Activated T-cell treated with anti-CD3 and anti-CD28 coated beads, Interleukin-2, amount 50 U/mL, for 48 hours (primary cell): ENCODE results near the gene CYP26A1.
A peak's percentile ranks its signal among the peaks of the same experiment; 100 is the strongest.

ENCODE experiments used
- DNase-seq, 2 experiments: peaks; one replicate each; pipeline ENCODE4 v3.0.0-alpha.2; 2020

CYP26A1 gene

DNA sequence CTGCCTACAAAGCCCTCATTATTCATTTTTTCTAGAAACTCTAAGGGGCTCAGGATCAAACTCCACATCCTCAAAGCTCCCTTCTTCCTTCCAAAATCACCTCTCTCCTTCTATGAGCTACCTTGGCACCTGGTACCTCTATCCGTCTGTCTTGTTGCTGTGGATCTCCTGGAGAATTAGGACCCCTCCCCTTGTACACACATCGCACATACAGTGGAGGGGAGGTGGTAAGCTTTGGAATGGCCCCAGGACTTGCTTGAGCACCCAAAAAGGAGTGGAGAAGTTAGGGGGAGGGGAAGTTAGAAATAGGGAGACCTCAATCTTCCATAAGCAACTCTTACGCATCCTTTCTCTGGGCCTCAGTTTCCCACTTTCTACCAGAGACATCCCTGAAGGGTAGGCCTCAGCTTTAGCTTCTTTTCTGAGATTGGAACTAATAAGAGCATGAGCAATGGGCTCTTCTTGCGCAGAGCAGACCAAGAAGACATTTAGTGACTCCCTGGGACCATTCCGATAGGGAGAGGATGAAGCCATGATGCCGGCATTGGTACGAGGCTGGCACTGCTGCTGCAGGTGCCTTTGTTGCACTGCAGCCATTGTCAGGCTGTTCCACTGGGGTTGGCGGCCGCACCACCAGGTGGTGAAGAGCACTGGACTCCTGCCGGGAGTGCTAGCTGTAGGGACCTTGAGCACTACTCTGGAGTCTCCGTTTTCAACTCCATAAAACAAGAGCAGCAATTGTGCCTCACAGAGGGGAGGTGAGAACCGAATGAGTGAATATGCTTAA, 8.6 kb upstream of the CYP26A1 start:
- peak in 1 of 2 experiments; percentile 20 for DNase-seq

DNA sequence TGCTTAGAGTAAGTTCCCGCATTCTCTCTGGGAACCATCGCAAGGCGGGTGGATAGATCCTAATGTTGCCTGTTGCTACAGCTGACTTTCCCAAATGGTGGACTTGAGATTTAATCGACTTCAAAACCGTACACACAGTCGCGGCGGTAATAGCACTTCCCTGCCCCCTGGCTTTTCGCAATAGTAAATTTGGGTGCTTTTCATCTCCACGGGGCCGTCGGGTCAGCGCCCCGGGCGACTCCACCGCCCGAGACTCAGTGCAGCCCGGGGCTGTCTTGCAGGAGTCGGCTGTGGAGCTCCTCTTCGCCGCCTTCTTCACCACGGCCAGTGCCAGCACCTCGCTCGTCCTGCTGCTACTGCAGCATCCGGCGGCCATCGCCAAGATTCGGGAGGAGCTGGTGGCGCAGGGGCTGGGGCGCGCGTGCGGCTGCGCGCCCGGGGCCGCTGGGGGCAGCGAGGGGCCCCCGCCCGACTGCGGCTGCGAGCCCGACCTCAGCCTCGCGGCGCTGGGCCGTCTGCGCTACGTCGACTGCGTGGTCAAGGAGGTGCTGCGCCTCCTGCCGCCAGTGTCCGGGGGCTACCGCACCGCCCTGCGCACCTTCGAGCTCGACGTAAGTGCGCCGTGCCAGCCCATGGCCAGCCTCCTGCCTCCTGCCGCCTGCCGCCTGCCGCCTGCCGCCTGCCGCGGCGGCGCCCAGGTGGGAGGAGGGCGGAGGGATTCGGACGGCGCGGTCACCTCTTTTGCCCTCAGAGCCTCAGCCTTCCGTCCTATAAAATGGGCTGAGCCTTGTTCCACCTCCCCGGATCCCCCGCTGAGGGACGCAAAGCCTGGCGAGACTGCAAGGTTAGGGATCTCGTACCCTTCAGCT, 7.8 kb upstream of the CYP26A1 start:
- peak; percentile 25 to 30 for DNase-seq

DNA sequence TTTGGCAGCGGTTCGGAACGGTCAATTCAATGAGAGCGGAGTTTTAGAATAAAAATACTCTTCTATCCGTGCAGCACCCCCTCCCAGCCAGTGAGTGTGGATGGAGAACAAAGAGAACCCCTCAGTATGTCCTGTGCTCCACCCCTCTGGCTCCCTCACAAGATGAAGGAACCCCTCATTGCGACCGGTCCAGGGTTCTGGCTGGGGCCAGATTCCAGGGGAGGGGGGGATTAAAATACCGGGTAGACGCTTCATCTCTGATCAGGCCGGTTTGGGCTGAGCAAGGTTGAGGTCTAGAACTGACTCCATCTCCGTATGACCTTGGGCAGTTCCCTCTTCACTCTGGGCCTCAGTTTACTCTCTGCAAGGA, 7.2 kb upstream of the CYP26A1 start:
- peak in 1 of 2 experiments; percentile 20 for DNase-seq

DNA sequence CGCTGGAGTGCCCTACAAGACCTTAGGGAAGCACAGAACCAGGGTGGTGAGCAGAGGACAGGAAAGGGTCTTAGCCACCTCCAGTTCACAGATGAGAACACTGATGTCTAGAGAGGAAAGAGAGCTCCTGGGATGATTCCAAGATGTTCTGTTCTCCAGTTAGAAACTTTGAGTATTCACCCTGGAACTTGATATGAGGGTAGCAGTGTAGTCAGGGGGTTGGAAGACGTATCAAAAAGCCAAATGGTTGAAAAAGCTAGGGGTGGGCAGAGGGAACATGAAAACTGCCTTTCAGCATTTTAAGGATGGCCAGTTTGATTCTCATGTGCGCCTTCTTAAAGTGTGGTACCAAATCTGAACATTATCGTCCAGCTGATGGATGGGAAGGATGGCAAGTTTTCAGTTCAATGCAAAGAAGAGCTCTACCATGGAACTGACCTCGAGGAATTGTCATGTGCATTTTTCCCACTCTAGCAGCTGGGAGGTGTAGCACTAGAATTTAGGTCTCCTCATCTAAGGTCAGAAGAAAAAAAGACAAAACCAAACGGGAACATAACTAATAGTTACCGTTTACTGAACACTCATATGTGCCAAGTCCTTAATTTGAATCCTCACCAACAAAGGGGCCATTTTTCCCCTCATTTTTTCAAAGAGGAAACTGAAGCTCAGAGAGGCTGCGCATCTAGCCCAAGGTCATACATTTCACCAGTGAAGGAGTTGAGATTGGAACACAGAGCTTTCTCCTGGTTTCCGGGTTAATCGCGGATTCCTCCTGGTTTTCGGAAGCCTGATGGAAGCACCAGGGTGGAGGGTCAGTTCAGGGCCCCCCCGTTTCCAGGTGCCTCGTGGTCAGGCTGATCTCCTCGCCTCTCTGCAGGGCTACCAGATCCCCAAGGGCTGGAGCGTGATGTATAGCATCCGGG, 6.0 kb upstream of the CYP26A1 start:
- peak in 1 of 2 experiments; percentile 22 for DNase-seq

DNA sequence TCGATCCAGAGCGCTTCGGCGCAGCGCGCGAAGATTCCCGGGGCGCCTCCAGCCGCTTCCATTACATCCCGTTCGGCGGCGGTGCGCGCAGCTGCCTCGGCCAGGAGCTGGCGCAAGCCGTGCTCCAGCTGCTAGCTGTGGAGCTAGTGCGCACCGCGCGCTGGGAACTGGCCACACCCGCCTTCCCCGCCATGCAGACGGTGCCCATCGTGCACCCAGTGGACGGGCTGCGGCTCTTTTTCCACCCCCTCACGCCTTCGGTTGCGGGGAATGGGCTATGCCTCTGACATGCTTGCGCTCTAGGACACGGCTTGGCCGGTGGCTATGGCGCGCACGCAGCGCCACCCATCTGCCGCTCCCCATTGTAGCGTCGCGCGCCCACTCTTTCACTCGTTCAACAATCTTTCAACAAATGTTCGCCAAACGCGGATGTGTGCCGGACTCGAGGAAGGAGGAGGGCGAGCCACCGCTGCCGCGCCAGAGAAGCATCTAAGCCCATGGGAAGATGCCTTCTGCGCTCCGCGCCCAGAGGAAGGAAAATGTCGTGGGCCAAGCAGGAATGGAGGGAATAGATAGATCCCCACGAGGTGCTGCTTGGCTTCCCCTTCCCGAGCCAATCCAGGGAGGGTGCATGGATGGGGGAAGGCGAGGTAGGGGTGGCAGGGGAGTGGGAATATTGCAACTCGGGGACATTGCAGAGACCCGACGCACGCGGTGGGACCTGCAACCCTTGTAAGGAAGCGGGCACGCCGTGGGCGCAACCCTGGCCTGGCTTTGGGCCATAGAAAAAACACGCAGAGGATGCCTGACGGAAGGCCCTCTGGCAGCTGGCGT, 5.1 kb upstream of the CYP26A1 start:
- DNase-seq: peak; percentile 45 to 47

DNA sequence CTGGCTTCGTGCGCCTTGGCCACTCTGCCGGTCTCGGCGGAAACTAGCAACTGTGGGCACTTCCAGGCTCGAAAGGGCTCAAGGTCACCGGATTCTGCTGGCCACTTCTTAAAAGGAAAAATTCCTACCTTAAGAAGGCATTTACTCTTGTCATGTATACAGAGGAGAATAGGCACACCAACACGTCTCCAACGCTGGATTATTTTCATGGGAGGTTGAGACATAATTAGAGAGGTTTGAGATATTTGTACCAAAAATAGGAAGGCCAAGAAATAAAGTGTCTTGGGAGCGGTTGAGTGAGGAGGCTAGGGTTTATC, 4.5 kb upstream of the CYP26A1 start:
- DNase-seq: no peak

DNA sequence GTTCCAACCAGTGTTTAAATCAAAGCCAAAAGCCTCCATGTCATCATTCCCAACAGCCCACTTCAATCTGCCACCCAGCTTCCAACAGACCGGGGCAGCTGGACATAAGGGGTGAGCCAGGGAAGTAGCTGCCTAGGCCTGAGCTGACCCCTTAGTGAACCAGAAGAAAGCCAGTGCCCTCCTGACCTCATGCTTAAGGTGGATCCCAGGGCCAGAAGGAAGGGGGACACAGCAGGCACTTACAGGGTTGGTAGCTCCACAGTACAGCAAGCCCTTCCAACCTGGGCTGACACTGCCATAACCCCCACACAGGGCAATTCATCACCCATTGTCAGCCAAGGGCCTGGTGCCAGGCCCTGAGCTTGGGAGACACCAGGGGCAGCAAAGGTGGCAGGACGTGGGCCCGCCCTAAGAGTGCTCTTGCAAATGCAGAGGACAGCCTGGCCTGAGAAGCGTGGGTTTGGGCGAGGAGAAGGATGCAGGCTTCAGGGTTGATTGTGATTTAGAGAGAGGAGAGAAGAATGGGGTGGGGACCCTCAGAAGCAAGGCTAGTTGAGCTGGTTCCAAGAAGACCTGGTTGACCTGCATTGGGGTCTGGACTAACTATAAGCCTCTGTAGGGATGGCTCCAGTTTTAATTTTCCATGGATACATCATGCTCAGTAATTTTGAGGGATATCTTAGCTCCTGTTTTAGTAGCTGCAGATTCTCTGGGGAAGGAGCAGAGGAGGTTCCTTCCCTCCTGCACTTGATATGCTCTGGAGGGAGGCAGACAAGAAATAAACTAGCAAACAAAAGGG, 3.1 kb upstream of the CYP26A1 start:
- no peak for DNase-seq

DNA sequence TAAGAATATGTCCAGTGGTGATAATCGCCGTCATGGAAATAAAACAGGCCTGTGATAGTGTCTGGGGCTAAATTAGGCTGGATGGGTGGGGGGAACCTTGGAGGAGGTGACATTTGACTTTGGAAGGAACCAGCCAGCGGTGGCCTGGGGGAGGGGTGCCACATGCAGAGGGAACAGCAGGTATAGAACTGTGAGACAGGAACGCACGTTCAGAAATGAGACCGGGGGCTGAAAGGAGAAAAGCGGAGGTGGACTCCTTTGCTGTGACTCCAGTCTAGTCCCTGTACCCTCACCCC, 2.6 kb upstream of the CYP26A1 start:
- no peak for DNase-seq

DNA sequence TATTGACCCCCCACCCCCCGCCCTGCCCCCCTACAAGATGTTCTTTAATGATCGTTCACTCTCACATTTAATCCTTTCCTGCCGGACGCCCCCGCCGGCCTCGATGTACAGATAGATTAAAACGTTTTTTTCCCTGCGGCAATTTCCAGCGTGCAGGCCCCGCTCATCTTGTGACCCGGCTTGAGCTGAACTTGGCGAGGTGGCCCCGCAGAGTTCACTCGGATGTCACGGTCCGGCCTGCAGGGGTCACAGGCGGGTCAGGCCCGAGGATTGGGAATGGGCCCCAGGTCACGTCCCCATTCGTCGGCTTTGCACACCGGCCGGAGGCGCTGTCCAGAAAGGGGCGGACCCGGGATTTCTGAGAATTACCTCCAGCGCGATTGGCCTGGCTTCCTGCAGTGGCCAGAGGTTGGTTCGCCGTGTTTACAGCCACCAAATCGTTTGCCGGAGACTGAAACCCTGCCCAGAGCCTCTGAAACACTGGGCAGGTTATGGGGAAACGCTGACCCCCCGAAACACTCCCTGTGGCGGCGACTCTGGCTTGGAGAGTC, 1.9 kb upstream of the CYP26A1 start:
- peak; percentile 16 to 24 for DNase-seq

DNA sequence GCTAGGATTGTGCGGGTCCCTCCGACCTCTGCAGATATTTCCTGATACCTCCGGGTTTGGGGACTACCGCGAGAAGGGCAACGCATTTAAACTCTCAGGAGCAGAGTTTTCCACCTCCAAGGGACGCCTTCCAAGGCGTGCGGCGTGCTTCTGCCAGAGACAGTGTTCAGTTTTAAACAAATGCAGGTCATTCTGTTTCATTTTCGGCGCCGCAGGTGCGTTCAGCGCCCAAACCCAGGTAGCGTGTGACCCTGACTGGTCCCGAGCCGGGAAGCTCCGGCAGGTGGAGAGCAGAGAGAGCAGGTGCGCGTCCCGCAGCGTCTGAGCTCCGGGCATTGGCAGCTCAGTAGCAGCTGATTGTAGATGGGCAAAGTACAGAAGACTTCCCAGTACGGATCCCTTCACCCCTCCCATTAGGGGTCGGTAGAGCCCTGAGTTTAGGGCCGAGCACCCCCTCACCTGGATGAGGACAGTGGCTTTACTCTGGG, 1.4 kb upstream of the CYP26A1 start:
- DNase-seq: peak; percentile 40 to 45

DNA sequence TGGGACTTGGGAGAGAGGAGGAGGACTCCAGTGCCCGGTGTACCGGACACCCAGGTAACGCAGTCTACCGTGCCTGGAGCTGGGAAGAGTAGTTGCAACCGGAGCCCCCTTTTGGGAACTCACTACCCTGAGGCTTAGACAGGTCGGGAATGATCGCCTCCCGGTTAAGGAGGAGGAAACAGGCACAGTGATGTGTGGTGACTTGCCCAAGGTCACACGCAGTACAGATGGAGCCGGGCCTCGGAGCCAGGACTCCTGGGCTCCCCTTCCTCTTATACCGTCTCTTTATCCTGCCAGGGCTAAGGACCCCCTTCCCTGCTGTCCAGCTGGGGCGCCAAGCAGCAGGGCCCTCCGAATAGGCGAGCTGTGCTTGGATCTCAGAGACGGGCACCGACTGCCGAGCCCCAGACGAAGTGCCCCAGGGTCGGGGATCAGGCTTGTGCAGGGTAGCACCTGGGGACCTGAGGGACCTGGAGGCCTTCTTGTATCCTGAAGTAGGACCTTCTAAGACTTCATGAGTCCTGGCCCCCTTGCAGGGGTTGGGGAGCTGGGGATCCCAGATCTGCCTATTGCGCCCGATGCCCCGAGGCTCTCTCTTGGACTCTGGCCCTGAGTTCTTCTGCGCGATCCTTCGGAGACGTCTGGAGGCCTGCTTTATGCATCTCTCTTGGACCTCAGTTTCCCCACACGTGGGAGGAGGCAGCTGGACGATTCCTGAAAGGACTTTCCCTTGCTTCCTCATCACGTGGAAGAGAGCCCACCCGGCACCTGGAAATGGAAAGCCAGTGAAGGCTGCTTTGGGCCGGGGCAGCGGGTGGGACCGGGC, 767 bp upstream of the CYP26A1 start:
- DNase-seq: peak; percentile 50 to 56

DNA sequence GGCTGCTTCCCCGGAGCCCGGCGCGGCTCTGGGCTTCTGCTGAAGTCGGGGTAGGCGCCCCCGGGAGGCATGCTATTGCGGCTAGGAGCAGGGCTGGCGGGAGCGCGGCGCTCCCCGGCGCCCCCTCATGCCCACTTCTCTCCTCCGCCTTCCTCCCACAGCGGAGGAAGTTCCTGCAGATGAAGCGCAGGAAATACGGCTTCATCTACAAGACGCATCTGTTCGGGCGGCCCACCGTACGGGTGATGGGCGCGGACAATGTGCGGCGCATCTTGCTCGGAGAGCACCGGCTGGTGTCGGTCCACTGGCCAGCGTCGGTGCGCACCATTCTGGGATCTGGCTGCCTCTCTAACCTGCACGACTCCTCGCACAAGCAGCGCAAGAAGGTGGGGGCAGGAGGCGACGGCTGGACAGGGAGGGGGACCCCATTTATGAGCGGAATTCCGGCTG, 479 bp downstream of the CYP26A1 start:
- DNase-seq: peak; percentile 38 to 49

DNA sequence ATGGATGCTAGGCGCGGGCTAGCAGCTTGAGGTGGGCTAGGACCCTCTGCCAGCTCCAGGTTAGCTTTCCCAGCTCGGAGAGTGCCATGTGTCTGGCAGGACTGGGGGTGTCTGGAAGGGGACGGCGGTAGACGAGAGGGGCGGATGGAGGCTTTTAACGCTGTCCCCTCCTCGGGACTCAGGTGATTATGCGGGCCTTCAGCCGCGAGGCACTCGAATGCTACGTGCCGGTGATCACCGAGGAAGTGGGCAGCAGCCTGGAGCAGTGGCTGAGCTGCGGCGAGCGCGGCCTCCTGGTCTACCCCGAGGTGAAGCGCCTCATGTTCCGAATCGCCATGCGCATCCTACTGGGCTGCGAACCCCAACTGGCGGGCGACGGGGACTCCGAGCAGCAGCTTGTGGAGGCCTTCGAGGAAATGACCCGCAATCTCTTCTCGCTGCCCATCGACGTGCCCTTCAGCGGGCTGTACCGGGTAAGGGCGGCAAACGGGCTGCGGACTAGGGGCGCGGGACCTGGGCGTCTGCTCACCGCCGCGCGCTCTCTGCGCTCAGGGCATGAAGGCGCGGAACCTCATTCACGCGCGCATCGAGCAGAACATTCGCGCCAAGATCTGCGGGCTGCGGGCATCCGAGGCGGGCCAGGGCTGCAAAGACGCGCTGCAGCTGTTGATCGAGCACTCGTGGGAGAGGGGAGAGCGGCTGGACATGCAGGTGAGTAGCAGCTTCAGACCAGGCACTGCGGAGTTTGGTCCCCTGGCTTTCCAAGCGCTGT, 1.1 kb downstream of the CYP26A1 start:
- peak; percentile 39 to 44 for DNase-seq

DNA sequence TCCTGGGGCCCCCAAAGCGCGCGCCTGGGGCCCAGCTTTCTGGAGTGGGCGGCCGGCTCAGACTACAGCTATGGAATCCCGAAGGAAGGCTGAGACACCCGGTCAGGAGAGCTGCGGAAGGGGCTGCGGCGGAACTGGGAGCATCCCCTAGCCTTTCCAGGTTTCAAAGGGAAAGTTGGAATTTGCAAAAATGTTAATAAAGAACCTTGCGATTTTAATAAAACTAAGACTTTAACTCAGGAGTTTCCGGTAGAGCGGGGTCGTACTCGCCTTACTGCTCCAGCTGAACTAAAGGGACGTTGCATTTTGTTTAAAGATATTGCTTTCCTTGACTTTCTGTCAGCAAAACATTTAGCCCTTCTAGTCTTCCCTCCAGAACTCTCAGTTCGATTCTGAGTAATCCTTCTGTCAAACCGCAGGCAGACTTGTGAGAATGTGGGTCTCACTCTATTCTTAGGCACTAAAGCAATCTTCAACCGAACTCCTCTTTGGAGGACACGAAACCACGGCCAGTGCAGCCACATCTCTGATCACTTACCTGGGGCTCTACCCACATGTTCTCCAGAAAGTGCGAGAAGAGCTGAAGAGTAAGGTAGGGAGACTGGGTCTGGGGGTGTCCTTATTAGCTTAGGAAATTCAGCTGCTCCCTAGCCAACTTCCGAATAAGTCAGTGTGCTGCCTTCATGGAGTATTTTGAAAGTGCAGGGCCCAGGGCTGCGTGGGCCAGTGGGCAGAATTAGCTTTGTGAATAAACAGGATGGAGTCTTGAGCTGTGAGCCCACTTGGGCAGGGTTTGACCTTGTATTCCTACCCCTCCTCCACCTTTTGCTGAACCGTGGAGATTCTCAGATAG, 1.9 kb downstream of the CYP26A1 start:
- DNase-seq: peak; percentile 25 to 28

DNA sequence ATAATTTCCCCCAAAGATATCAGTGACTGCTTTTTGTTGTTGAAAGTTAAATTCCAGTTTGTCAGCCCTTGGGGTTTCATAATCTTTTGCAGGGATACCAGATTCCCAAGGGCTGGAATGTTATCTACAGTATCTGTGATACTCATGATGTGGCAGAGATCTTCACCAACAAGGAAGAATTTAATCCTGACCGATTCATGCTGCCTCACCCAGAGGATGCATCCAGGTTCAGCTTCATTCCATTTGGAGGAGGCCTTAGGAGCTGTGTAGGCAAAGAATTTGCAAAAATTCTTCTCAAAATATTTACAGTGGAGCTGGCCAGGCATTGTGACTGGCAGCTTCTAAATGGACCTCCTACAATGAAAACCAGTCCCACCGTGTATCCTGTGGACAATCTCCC, 3.2 kb downstream of the CYP26A1 start:
- no peak for DNase-seq

DNA sequence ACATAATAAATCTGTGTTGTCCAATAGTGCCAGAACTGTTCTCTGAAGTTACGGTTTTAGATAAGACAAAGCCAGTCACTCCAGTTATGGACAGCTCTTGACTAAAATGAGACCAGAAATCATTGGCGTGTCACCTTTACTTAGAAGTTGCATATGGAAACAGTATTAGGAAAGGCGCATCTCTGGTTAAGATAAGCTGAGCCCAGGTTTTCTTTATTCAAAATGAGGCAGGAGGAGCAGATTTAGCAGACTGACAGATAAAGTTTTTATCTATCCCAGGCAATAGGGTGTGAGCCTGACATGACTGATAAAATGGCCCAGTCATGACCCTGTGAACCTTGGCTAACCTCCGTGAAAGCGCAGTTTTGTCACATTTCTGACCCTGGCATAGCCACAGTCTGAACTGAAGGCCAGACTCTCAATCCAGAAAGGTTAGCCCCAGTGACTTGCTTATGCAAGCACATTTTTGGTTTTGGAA, 4.2 kb downstream of the CYP26A1 start:
- no peak for DNase-seq

DNA sequence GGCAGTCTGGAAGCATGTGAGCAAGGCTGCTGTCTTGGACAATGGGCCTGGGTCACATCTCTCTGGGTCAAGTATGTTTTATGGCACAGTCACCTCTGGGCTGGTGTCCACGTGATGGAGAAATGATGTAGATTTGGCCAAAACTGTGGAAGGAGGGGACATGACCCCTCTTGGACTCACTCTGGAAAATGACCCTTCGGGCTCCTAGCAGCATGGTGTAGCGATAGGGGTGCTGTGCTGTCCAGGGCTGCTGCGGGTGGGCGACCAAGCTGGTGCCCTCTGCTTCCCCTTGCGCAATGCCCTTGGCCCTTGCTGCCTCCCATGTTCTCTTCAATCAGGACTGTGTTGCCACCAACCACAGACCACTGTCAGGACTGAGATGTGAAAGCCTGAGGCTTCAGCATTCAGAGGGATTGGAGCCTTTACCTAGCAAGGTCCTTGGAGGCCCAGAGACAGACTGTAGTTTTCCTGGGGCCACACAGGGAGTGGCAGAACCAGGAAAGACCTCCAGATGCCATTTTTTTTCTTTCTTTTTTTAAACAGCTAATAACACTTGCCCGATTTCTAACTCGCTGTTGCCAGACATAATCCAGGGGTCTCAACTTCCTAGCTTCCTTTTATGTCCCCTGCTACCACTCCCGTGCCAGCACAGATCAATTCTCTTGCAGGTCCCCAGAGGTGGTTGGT, 6.1 kb downstream of the CYP26A1 start:
- DNase-seq: no peak
